ENCODE measurements around the gene CCR3.

GRCh38 chr3:46264002-46264401 lies 21.7 kb downstream of the CCR3 start:
- TF ChIP-seq CTCF (IDR thresholded peaks at IDR 0.05) = no peak
- TF ChIP-seq POLR2A (IDR thresholded peaks at IDR 0.05) = no peak
